Smooth muscle cell of the brain vasculature (primary cell): ENCODE measurements around the gene TRAP1.
"Not testable (repeated sequence)": the region's sequence is repeated elsewhere in the genome, so short reads cannot be mapped to it uniquely, and the experiment has no call there.

Experiments used
- DNase-seq: peaks from one replicate; pipeline ENCODE4 v3.0.0-alpha.2; 2012; ENCODE audit warnings: low read depth, low spot score

Gene TRAP1

GRCh38 chr16:3612510-3613466 is 104.5 kb downstream of the TRAP1 start:
- no peak for DNase-seq

- DNase-seq: peak; percentile 84
Measured at GRCh38 chr16:3611146-3611975, 106.0 kb downstream of the TRAP1 start, which contains the start of gene SLX4. SLX4 (minus strand) TSS chr16:3611606; CDS start chr16:3608964, 2,642 bp downstream.

DNA sequence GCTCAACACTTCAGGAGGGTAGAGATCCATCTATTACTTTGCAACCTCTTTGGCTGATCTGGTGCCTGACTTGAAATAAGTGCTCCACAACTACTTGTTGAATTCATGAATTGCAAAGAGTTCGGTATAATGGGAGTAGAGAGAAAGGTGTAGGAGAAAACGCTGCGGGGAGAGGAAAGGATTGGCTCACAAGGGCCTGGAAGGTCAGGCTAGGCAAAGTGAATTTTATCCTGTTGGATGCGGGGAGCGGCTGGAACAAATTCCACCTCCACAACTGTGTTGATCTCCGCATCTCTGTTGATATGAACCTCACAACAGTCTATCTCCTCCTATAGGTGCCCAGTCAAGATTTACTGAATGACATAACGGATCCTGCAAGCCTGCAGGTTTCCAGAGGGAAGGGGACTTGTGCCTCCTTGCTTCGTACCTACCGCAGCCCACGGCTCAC is 106.6 kb downstream of the TRAP1 start:
- DNase-seq: no peak

DNA sequence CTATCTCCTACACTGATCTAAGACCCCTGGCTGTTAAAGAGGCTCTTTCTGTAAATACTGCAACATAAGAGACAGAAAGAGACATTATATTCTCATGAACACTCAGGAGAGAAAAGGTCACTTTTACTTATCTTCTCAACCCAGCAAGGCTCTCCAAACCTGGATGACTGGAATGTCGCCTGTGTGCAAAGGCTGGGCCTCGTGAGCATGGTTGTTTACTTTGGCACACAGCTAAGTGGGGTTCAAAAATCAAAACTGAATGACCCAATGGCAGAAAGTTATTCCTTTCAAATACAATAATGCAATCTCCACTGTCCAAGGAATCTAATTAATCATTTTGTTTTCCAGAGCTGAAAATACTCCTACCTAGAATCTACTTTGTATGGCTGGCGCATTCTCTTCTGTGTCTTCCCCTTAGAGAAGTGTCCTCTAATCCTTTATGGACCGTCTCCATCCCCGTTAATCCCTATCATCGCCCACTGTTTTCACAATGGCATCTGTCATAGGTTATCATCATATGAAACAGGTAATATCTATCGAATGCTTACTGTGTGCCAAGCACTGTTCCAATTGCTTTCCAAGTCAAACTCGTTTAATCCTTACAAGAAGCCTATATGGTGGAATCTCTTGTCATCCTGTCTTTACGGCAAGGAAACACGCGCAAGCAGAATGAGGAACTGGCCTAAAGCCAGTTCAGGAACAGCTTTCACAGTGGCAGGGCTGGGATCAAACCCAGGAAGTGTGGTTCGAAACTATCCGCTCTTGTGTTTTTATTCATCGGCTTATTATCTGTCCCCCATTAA is 107.2 kb downstream of the TRAP1 start:
- no peak for DNase-seq

DNA sequence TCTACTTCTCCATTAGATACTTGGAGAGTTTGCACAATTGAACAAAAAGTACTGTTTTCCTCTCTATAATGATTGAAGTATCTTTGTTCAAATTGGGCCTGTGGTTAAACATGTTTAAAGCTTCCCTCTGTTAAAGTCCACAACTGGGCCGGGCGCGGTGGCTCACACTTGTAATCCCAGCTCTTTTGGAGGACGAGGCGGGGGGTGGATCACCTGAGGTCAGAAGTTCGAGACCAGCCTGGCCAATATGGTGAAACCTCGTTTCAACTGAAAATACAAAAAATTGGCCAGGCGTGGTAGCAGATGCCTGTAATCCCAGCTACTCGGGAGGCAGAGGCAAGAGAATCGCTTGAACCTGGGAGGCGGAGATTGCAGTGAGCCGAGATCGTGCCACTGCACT is 108.3 kb downstream of the TRAP1 start:
- not testable (repeated sequence) for DNase-seq

DNA sequence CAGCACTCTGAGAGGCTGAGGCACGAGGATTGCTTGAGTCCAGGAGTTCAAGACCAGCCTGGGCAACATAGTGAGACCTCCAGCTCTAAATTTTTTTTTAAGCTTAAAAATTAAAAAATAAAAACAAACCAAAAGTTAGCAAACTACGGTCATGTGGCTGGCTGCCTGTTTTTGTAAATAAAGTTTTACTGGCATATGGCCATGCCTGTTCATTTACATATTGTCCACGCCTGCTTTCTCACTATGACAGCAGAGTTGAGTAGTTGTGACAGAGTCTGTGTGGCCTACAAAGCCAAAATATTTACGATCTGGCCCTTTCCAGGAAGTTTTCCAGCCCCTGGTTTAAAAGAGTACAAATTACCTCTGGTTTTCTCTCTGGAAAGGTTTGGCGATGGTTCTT is 109.3 kb downstream of the TRAP1 start:
- no peak for DNase-seq
